CD4-positive, CD25-positive, alpha-beta regulatory T cell (primary cell): ENCODE results near the gene ERG28. TPM values are rescaled to one million over a fixed set of nuclear protein-coding genes. Genes with fewer than 3 reads are reported as not detected.
"Not testable (repeated sequence)": the region's sequence is repeated elsewhere in the genome, so short reads cannot be mapped to it uniquely, and the experiment has no call there.

Source experiments
- ATAC-seq, 2 donors: fragments of 150-1000 bp; cut with Tn5 transposase; one replicate each; pipeline ENCODE4 v1.10.0; 2021; ENCODE audit warnings: low read depth in 2 of 2, moderate number of reproducible peaks in 2 of 2, moderate library complexity in 1 of 2
- DNase-seq, 3 donors: peaks; one replicate each; pipeline versions ENCODE4 v3.0.0 to v3.0.0-alpha.2; 2012 to 2022; ENCODE audit warnings: mixed read lengths in 1 of 3
- H3K27ac ChIP-seq: one replicate; pipeline ENCODE4 v1.7.0; 2013; ENCODE audit warnings: mild to moderate bottlenecking, low read length; ENCODE audit not compliant: insufficient read depth, poor library complexity, severe bottlenecking
- H3K27me3 ChIP-seq: one replicate; pipeline ENCODE4 v1.7.0; 2013; ENCODE audit warnings: low read length; ENCODE audit not compliant: control insufficient read depth, insufficient read depth
- H3K36me3 ChIP-seq: one replicate; pipeline ENCODE4 v1.7.0; 2013; ENCODE audit warnings: mild to moderate bottlenecking, low read length, moderate library complexity; ENCODE audit not compliant: control insufficient read depth, insufficient read depth
- H3K4me1 ChIP-seq: 2 replicates; pipeline ENCODE4 v1.7.0; 2013; ENCODE audit warnings: mild to moderate bottlenecking, low read length; ENCODE audit not compliant: insufficient read depth, control insufficient read depth, poor library complexity, severe bottlenecking
- H3K4me3 ChIP-seq: one replicate; pipeline ENCODE4 v1.7.0; 2013; ENCODE audit warnings: low read depth, mild to moderate bottlenecking, low read length, moderate library complexity
- H3K9me3 ChIP-seq, 2 experiments: 1 replicate in 1 of 2; 2 replicates in 1 of 2; pipeline ENCODE4 v1.7.0; 2013; ENCODE audit warnings: low read length in 2 of 2, mild to moderate bottlenecking in 1 of 2, moderate library complexity in 1 of 2; ENCODE audit not compliant: control insufficient read depth in 2 of 2
- H3K27ac Mint-ChIP-seq, 3 donors: one replicate each; pipeline ENCODE4 v1.8.0; 2020 to 2022; ENCODE audit warnings: mild to moderate bottlenecking in 3 of 3, mixed read lengths in 3 of 3, moderate library complexity in 2 of 3
- H3K27me3 Mint-ChIP-seq: one replicate; pipeline ENCODE4 v1.8.0; 2022; ENCODE audit warnings: mild to moderate bottlenecking, mixed read lengths
- H3K36me3 Mint-ChIP-seq: one replicate; pipeline ENCODE4 v1.8.0; 2020; ENCODE audit warnings: mixed read lengths
- H3K4me1 Mint-ChIP-seq, 4 donors: one replicate each; pipeline ENCODE4 v1.8.0; 2020 to 2022; ENCODE audit warnings: mixed read lengths in 4 of 4, mild to moderate bottlenecking in 1 of 4
- H3K4me3 Mint-ChIP-seq, 4 donors: one replicate each; pipeline ENCODE4 v1.8.0; 2020 to 2022; ENCODE audit warnings: mild to moderate bottlenecking in 4 of 4, mixed read lengths in 4 of 4, moderate library complexity in 3 of 4
- H3K9me3 Mint-ChIP-seq, 7 donors: one replicate each; pipeline ENCODE4 v1.8.0; 2020 to 2022; ENCODE audit warnings: mixed read lengths in 7 of 7, mild to moderate bottlenecking in 3 of 7, moderate library complexity in 2 of 7
- polyA plus RNA-seq, 4 donors: library from polyadenylated mRNA; unstranded; fragments of 300-500 nt; fragmentation: Illumina TruSeq; gene quantifications; one replicate each; pipeline ENCODE4 v1.2.3, GENCODE V29; 2021
- total RNA-seq: library from RNA; stranded (reverse); gene quantifications from one replicate; pipeline ENCODE4 v1.2.3, GENCODE V29; 2022

The ERG28 gene
- total and polyA plus RNA-seq, 5 donors from 2014 or later, result 8.4 to 28.9 (median 23.9) TPM

- ATAC-seq, result no peak
- H3K4me3 Mint-ChIP-seq, result no peak overlapping the region
- no peak overlapping the region for H3K4me3 ChIP-seq
- no peaks in the 10 kb centered on the region for H3K9me3 ChIP-seq
- DNase-seq, result no peak
- no peak overlapping the region for H3K27ac ChIP-seq
- peaks cover 0 to 4% (median 0%) of the 10 kb centered on the region in 7 donors for H3K9me3 Mint-ChIP-seq
- no peak overlapping the region for H3K27ac Mint-ChIP-seq
- peaks cover 10% of the 10 kb centered on the region for H3K36me3 ChIP-seq
- no peaks in the 10 kb centered on the region for H3K27me3 ChIP-seq
- H3K36me3 Mint-ChIP-seq, result peaks cover 58% of the 10 kb centered on the region
- H3K4me1 ChIP-seq, result no peaks in the 10 kb centered on the region
- peaks cover 0 to 2% (median 0%) of the 10 kb centered on the region in 4 donors for H3K4me1 Mint-ChIP-seq
- no peaks in the 10 kb centered on the region for H3K27me3 Mint-ChIP-seq
These were observed 38.7 kb upstream of the ERG28 start for GRCh38 chr14:75699331-75699730.

DNA sequence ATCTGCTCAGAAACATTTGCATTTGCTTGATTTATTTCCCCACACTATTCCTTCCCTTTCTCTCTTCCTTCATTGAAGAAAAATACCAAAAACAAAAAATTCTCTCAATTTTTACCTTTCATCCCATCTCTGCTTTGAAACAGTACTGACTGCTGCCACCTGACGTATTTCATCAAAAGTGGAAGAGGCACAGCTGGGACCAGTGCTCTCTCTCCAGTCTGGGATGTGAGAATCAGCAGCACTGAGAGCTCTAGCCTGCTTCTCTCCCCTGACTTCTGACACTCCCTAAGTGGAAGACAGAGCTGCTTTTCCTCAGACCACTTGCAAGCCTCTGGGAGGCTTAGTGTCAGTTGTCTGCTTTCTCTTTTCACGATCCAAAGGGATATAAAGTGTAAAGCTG lies 37.2 kb upstream of the ERG28 start:
- ATAC-seq (no peak), DNase-seq (no peak)
- Histone ChIP-seq H3K27me3 (no peaks in the 10 kb centered on the region), H3K36me3 (peaks cover 21% of the 10 kb centered on the region), H3K27ac (no peak overlapping the region), H3K4me1 (no peaks in the 10 kb centered on the region), H3K9me3 (no peaks in the 10 kb centered on the region), H3K4me3 (no peak overlapping the region)
- H3K4me3 Mint-ChIP-seq, result no peak overlapping the region
- peaks cover 0 to 2% (median 0%) of the 10 kb centered on the region in 4 donors for H3K4me1 Mint-ChIP-seq
- H3K27ac Mint-ChIP-seq, result peak overlapping the region in 1 of 3 donors; percentile 59
- peaks cover 0 to 4% (median 1%) of the 10 kb centered on the region in 7 donors for H3K9me3 Mint-ChIP-seq
- peaks cover 67% of the 10 kb centered on the region for H3K36me3 Mint-ChIP-seq
- no peaks in the 10 kb centered on the region for H3K27me3 Mint-ChIP-seq

DNA sequence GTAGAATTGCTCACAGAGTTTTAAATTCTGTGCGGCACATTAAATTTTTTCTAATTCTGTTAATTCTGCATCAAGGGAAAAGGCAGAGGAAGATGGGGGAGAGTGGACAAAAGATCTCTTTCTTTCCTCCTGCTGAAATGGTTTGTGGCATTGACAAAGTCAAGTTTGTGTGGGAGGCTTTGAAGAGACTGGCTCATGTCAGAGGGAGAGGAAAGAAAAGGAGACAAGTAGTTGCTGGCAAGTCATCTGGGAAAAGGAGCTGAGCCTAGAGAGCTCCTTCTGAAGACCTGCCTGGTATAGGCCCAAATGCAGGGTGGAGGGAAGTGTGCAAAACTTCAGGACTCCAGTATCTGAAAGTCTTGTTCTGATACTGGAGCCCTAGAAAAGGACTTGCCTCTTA lies 36.7 kb upstream of the ERG28 start:
- no peaks in the 10 kb centered on the region for H3K9me3 ChIP-seq
- peak overlapping the region in 1 of 3 donors; percentile 42 for H3K27ac Mint-ChIP-seq
- H3K27me3 Mint-ChIP-seq, result no peaks in the 10 kb centered on the region
- DNase-seq, result no peak
- no peak overlapping the region for H3K27ac ChIP-seq
- H3K9me3 Mint-ChIP-seq, result peaks cover 0 to 4% (median 1%) of the 10 kb centered on the region in 7 donors
- no peak for ATAC-seq
- peaks cover 0 to 2% (median 0%) of the 10 kb centered on the region in 4 donors for H3K4me1 Mint-ChIP-seq
- H3K27me3 ChIP-seq, result no peaks in the 10 kb centered on the region
- H3K4me3 ChIP-seq, result no peak overlapping the region
- H3K36me3 Mint-ChIP-seq, result peaks cover 71% of the 10 kb centered on the region
- H3K4me1 ChIP-seq, result no peaks in the 10 kb centered on the region
- peaks cover 23% of the 10 kb centered on the region for H3K36me3 ChIP-seq
- no peak overlapping the region for H3K4me3 Mint-ChIP-seq

DNA sequence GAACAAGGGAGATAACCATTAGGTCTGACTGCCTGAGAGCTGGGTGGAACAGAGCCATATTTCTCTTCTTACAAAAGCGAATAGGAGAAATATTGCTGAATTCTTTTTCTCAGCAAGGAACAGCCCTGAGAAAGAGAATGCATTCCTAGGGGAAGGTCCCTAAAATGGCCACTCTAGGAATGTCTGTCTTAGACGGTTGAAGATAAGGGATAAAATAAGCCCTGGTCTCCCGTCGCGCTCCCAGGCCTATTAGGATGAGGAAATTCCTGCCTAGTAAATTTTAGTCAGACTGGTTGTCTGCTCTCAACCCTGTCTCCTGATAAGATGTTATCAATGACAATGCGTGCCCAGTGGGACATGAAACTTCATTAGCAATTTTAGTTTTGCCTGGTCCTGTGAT lies 34.3 kb upstream of the ERG28 start:
- not testable (repeated sequence) for H3K4me1 Mint-ChIP-seq, H3K4me3 ChIP-seq, H3K4me3 Mint-ChIP-seq, ATAC-seq, H3K4me1 ChIP-seq, DNase-seq, H3K9me3 Mint-ChIP-seq, H3K27ac ChIP-seq, H3K9me3 ChIP-seq, H3K27me3 Mint-ChIP-seq, H3K27me3 ChIP-seq, H3K27ac Mint-ChIP-seq
- H3K36me3 ChIP-seq, result peaks cover 40% of the 10 kb centered on the region
- peaks cover 73% of the 10 kb centered on the region for H3K36me3 Mint-ChIP-seq

- H3K4me3 ChIP-seq, result no peak overlapping the region
- no peak for DNase-seq
- Mint-ChIP-seq H3K27me3 (no peaks in the 10 kb centered on the region), H3K9me3 (peaks cover 0 to 4% (median 0%) of the 10 kb centered on the region in 7 donors), H3K36me3 (peaks cover 52% of the 10 kb centered on the region), H3K27ac (peak overlapping the region in 1 of 3 donors; percentile 14), H3K4me1 (peaks cover 0 to 2% (median 0%) of the 10 kb centered on the region in 4 donors), H3K4me3 (no peak overlapping the region)
- H3K27ac ChIP-seq, result no peak overlapping the region
- no peaks in the 10 kb centered on the region for H3K9me3 ChIP-seq
- H3K27me3 ChIP-seq, result no peaks in the 10 kb centered on the region
- H3K4me1 ChIP-seq, result no peaks in the 10 kb centered on the region
- no peak for ATAC-seq
- H3K36me3 ChIP-seq, result peaks cover 36% of the 10 kb centered on the region
These were observed 29.3 kb upstream of the ERG28 start for GRCh38 chr14:75690010-75690409.

DNA sequence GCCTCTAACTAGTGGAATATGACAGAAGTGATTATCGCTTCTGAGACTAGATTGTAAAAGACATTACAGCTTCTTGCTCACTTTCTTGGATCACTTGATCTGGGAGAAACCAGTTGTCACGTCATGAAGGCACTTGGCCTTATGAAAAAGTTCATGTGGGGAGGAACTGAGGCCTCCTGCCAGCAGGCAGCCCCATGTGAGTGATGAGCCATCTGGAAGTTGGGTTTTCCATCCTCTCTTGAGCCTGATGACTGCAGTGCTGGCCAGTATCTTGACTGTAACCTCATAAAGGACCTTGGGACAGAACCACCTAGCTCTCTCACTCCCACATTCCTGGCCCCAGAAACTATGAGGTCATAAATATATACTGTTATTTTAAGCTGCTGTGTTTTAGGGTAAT lies 28.3 kb upstream of the ERG28 start:
- peaks cover 50% of the 10 kb centered on the region for H3K36me3 Mint-ChIP-seq
- no peaks in the 10 kb centered on the region for H3K27me3 ChIP-seq
- H3K9me3 Mint-ChIP-seq, result peaks cover 0 to 3% (median 0%) of the 10 kb centered on the region in 7 donors

DNA sequence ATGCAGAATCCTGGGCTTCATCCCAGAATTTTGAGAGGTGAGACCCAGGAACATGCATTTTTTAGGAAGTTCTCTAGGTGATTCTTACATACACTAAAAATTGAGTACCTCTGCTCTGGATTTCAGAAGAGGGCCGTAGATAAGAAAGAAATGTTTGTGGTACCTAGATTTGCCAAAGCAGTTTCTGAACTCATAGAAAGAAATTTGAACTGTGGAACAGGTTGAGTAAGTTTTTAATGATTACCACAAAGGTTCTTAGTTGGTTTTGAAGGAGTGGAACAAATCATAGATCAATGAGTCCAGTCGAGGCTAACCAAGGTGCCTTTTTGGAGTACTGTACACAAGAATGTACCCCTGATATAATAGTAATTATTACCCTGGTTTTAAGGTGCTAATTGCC lies 25.2 kb upstream of the ERG28 start:
- Histone ChIP-seq H3K9me3 (no peaks in the 10 kb centered on the region), H3K27ac (no peak overlapping the region), H3K36me3 (peaks cover 18% of the 10 kb centered on the region), H3K27me3 (no peaks in the 10 kb centered on the region), H3K4me1 (no peaks in the 10 kb centered on the region), H3K4me3 (no peak overlapping the region)
- Mint-ChIP-seq H3K9me3 (no peaks in the 10 kb centered on the region), H3K27ac (no peak overlapping the region), H3K36me3 (peaks cover 48% of the 10 kb centered on the region), H3K4me3 (no peak overlapping the region), H3K27me3 (no peaks in the 10 kb centered on the region), H3K4me1 (peaks cover 0 to 4% (median under 1%) of the 10 kb centered on the region in 4 donors)
- ATAC-seq (no peak), DNase-seq (no peak)

More for the DNA sequence above, 28.3 kb upstream of the ERG28 start:
- no peak overlapping the region for H3K4me3 Mint-ChIP-seq
- H3K4me3 ChIP-seq, result no peak overlapping the region
- peaks cover 38% of the 10 kb centered on the region for H3K36me3 ChIP-seq
- H3K27ac ChIP-seq, result no peak overlapping the region
- no peaks in the 10 kb centered on the region for H3K27me3 Mint-ChIP-seq
- DNase-seq, result no peak
- no peak overlapping the region for H3K27ac Mint-ChIP-seq
- H3K9me3 ChIP-seq, result no peaks in the 10 kb centered on the region
- H3K4me1 Mint-ChIP-seq, result peaks cover 0 to 2% (median 0%) of the 10 kb centered on the region in 4 donors
- no peak for ATAC-seq
- no peaks in the 10 kb centered on the region for H3K4me1 ChIP-seq

DNA sequence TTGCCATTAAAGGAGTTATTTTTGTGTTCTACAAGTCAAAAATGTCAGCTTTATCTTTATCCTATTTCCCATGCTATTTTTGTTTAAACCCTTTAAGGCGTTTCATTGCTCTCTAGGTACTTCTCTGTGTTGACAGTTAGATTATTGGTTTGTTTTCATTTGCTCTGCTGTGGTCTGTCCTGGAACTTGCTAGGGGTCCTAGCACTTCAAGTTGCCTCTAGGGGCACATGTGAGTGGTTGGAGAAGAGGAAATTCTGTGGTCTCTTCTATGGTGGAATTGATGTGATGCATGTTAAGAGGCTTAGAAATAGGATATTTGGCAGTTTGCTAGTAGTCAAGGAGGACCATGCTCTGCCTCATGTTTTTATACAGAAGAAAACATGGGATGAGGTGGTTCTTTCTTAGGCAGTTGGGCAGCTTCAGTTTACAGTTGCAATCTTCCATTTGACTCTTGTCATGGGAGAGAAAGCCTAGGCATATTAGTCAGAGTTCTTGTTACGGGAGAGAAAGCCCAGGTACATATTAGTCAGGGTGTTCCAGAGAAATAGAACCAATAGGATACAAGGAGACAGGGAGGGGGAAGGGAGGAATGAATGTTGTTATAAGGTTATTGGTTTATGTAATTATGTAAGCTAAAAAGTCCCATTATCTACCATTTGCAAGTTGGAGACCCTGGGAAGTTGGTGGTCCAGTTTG lies 14.7 kb upstream of the ERG28 start:
- Histone ChIP-seq H3K9me3 (no peaks in the 10 kb centered on the region), H3K4me3 (no peak overlapping the region), H3K36me3 (peaks cover 6% of the 10 kb centered on the region), H3K27ac (no peak overlapping the region), H3K4me1 (no peaks in the 10 kb centered on the region), H3K27me3 (no peaks in the 10 kb centered on the region)
- no peak for DNase-seq
- Mint-ChIP-seq H3K36me3 (peaks cover 33% of the 10 kb centered on the region), H3K4me3 (no peak overlapping the region), H3K9me3 (peaks cover 0 to 4% (median 0%) of the 10 kb centered on the region in 7 donors), H3K4me1 (peaks cover 0 to 15% (median 8%) of the 10 kb centered on the region in 4 donors), H3K27ac (peak overlapping the region in 1 of 3 donors; percentile 43), H3K27me3 (no peaks in the 10 kb centered on the region)
- ATAC-seq, result no peak
